Neural progenitor cell (in vitro differentiated cells): ENCODE data around the gene PPFIA3.

ENCODE experiments used
- CTCF ChIP-seq: fragments of 200-600 bp; sonication (generic); IDR thresholded peaks from 2 replicates; pipeline ENCODE4 v1.5.1; 2017; ENCODE audit warnings: antibody characterized with exemption, mild to moderate bottlenecking
- EZH2 ChIP-seq: fragments of 200-600 bp; sonication (generic); IDR thresholded peaks from 2 replicates; pipeline ENCODE4 v1.6.1; 2017; ENCODE audit warnings: antibody characterized with exemption, mild to moderate bottlenecking, moderate library complexity
- EZH2phosphoT487 ChIP-seq: fragments of 200-600 bp; sonication (generic); IDR thresholded peaks from 2 replicates; pipeline ENCODE4 v1.6.1; 2017; ENCODE audit warnings: antibody characterized with exemption

GRCh38 chr19:49173198-49173597 lies 53.9 kb downstream of the PPFIA3 start:
- TF ChIP-seq CTCF (no peak), EZH2 (no peak), EZH2phosphoT487 (no peak)
